ENCODE measurements around the gene RNF187.

DNA sequence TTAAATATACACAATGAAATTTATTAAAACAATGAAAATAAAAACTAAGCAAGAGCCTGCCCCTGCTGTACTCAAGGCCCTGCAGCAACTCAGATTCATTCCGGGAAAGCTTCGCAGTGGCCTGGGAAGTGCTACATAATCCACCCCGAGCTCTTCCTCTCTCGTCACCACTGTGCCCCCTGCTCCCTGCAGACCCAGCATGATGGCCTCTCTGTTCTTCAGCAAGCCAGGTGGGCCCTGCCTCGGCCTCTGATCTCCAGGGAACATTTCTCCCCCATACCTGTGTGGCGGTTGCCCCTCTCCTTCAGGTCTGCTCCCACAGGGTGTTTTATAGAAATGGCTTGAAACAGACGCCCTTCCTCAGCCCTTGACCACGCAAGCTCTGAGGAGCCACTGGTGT, 10.6 kb downstream of the RNF187 start:
- TF ChIP-seq POLR2A (IDR thresholded peaks at IDR 0.05): no peak
- TF ChIP-seq, protein P1, sequence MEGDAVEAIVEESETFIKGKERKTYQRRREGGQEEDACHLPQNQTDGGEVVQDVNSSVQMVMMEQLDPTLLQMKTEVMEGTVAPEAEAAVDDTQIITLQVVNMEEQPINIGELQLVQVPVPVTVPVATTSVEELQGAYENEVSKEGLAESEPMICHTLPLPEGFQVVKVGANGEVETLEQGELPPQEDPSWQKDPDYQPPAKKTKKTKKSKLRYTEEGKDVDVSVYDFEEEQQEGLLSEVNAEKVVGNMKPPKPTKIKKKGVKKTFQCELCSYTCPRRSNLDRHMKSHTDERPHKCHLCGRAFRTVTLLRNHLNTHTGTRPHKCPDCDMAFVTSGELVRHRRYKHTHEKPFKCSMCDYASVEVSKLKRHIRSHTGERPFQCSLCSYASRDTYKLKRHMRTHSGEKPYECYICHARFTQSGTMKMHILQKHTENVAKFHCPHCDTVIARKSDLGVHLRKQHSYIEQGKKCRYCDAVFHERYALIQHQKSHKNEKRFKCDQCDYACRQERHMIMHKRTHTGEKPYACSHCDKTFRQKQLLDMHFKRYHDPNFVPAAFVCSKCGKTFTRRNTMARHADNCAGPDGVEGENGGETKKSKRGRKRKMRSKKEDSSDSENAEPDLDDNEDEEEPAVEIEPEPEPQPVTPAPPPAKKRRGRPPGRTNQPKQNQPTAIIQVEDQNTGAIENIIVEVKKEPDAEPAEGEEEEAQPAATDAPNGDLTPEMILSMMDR (IDR thresholded peaks at IDR 0.05): no peak

Data from lower leg skin (tissue), 3 donors.